ENCODE results near the gene RBM4. TPM values are rescaled to one million over a fixed set of nuclear protein-coding genes. Genes with fewer than 3 reads are reported as not detected.

The RBM4 gene
- total and polyA plus RNA-seq, 2 experiments from 2014 or later = 146 to 147 TPM

DNA sequence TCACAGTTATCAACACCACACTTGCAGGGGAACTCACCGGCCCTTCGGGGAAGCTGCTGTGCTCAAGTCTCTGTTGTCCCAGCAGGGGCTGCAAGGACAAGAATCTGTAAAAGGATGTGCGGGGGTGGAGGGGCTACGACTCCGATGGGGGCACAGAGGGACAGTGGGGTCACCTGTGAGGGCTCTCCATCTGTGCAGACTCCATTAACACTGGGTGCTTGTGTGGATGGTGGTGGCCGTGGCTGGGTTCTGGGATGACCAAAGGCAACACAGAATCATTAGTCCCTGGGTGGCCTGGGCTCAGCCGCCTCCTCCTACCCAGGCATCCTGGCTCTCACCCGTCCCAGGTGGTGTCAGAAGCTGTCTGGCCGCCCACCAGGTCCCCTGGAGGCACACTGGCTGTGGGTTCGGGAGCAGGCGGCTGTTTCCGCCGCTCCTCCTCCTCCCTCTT is 49.4 kb downstream of the RBM4 start:
- H3K4me3 ChIP-seq = no peak overlapping the region
- no peaks in the 10 kb centered on the region for H3K9me2 ChIP-seq (ENCODE audit: insufficient read depth)
- no peaks in the 10 kb centered on the region for H3K4me1 ChIP-seq (ENCODE audit: insufficient read depth)
- H3K4me3 Mint-ChIP-seq = no peak overlapping the region
- no peak overlapping the region for H2AFZ ChIP-seq
- no peak for DNase-seq (ENCODE audit: low spot score)
- peak overlapping the region; percentile 36; the same call in 1 of the 2 replicates for H3K27ac Mint-ChIP-seq
- ATAC-seq = no peak
- no peak overlapping the region for H3K27ac ChIP-seq (ENCODE audit: low read depth)
- H4K20me1 ChIP-seq (replicated peaks; ENCODE audit: insufficient read depth) = no peaks in the 10 kb centered on the region
- TF ChIP-seq ZNF114 (CRISPR knock-in tag; IDR thresholded peaks at IDR 0.05) = no peak
- no peak for TF ChIP-seq NANOG (IDR thresholded peaks at IDR 0.05; ENCODE audit: borderline replicate concordance)
- no peak for TF ChIP-seq STAT1 (IDR thresholded peaks at IDR 0.05; ENCODE audit: unreplicated experiment)
- no peak for TF ChIP-seq JUNB (IDR thresholded peaks at IDR 0.05; ENCODE audit: unreplicated experiment)
- no peak overlapping the region for H3K4me2 ChIP-seq
- H3K27me3 ChIP-seq (ENCODE audit: insufficient read depth) = no peaks in the 10 kb centered on the region
- peaks cover 5% of the 10 kb centered on the region for H3K4me1 Mint-ChIP-seq
- H3K79me2 ChIP-seq (replicated peaks; ENCODE audit: insufficient read depth) = no peaks in the 10 kb centered on the region
- H3K9me3 Mint-ChIP-seq = no peaks in the 10 kb centered on the region; the same call in 2 of the 3 replicates
- no peaks in the 10 kb centered on the region for H3K36me3 ChIP-seq (ENCODE audit: insufficient read depth)
- H3K27me3 Mint-ChIP-seq (ENCODE audit: insufficient read depth, low read depth, poor library complexity) = peaks cover 7% of the 10 kb centered on the region
- H3K36me3 Mint-ChIP-seq (ENCODE audit: low read depth) = peaks cover 41% of the 10 kb centered on the region
- H3F3A ChIP-seq (replicated peaks; ENCODE audit: low read depth) = no peaks in the 10 kb centered on the region

DNA sequence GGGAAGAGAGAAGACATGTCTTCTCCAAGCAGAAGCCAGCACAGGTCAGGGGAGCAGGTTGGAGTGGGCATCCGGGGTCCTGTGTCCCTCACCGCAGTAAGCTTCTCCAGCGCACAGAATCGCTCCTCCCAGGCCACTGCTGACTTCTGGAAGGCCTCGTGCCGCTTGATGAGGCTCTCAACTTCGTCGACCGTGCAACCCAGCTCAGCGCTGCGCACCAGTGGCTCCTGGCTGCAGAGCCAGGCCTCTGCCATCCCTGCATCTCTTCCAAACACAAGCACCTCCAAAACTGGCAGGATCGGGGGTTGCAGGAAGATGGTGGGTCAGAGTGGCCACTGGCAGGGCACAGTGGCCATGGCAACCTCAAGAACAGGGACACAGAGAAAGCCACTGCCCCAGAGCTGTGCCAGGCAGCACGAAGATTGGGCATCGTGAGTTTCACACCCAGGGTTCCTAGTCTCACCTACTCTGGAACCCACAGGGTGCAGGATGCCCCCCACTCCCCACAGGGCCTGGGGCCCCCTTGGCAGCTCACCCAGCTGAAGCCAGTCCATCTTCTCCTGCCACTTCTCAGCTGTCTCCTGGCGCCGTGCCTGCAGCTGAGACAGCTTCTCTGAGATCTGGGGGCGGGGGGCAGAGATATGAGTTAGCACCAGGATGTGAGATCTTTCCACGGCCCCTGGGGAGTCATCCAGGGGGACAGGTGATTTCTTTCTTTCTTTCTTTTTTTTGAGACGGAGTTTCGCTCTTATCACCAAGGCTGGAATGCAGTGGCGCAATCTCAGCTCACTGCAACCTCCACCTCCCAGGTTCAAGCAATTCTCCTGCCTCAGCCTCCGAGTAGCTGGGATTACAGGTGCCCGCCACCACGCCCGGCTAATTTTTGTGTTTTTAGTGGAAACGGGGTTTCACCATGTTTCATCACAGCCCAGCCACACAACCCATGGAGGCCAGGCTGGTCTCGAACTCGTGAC is 50.3 kb downstream of the RBM4 start:
- Histone ChIP-seq H3K27ac (ENCODE audit: low read depth) (no peak overlapping the region), H3F3A (replicated peaks; ENCODE audit: low read depth) (no peaks in the 10 kb centered on the region), H3K79me2 (replicated peaks; ENCODE audit: insufficient read depth) (no peaks in the 10 kb centered on the region), H4K20me1 (replicated peaks; ENCODE audit: insufficient read depth) (no peaks in the 10 kb centered on the region), H3K4me1 (ENCODE audit: insufficient read depth) (no peaks in the 10 kb centered on the region), H2AFZ (no peak overlapping the region), H3K4me3 (no peak overlapping the region), H3K27me3 (ENCODE audit: insufficient read depth) (no peaks in the 10 kb centered on the region), H3K36me3 (ENCODE audit: insufficient read depth) (no peaks in the 10 kb centered on the region), H3K9me2 (ENCODE audit: insufficient read depth) (no peaks in the 10 kb centered on the region), H3K4me2 (no peak overlapping the region)
- DNase-seq (ENCODE audit: low spot score) (no peak), ATAC-seq (no peak)
- H3K27ac Mint-ChIP-seq = no peak overlapping the region
- H3K36me3 Mint-ChIP-seq (ENCODE audit: low read depth) = peaks cover 41% of the 10 kb centered on the region
- no peaks in the 10 kb centered on the region; the same call in 2 of the 3 replicates for H3K9me3 Mint-ChIP-seq
- H3K27me3 Mint-ChIP-seq (ENCODE audit: insufficient read depth, low read depth, poor library complexity) = peaks cover 7% of the 10 kb centered on the region
- H3K4me3 Mint-ChIP-seq = no peak overlapping the region; the same call in 2 of the 3 replicates
- TF ChIP-seq POLR2AphosphoS5 (IDR thresholded peaks at IDR 0.05; ENCODE audit: low read depth) (no peak), ZNF114 (CRISPR knock-in tag; IDR thresholded peaks at IDR 0.05) (no peak), STAT1 (IDR thresholded peaks at IDR 0.05; ENCODE audit: unreplicated experiment) (no peak), EZH2phosphoT487 (IDR thresholded peaks at IDR 0.05; ENCODE audit: unreplicated experiment) (no peak)
- H3K4me1 Mint-ChIP-seq = no peaks in the 10 kb centered on the region; the same call in 2 of the 3 replicates

DNA sequence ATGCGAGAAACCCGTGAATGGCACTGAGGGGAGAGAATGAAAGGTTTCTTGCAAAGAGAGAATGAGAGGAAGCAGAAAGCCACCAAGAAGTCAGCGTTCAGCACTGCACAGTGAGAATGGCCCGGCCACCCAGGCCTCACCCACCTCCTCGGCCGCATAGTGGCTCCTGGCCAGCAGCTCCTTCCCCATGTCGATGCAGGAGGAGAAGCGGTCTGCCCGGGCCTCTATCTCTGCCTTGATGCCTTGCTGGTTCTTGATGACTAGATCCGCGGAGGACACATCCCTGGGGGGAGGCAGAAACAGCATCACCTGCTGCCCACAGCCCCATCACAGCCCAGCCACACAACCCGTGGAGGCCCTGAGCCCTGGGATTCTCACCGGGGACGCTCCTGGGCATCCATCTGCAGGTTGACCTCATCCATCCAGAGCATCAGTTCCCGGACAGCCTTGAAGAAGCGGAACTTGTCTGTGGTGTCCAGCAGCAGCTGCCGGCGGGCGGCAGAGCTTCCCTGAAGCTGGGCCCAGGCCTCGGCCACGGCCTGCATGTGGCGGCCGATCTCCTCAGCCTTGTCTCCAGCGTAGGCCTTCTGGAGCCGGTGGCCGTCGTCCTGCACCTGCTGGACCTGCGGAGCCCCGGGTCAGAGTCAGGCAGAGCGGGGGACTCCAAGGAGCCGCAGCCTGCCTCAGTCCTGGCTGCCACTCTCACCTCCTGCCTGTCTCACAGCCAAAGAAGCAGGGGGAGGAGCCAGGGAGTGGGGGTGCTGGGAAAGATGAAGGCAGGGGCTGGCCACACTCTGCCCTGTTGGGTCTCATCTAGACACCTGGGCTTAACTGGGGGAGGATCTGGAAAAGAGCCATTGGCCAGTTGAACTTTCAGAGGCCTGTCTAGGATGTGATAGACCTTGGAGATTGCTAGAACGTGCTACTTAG is 51.4 kb downstream of the RBM4 start:
- Histone ChIP-seq H3K4me3 (no peak overlapping the region), H3K4me2 (no peak overlapping the region), H3K4me1 (ENCODE audit: insufficient read depth) (no peaks in the 10 kb centered on the region), H3K27me3 (ENCODE audit: insufficient read depth) (no peaks in the 10 kb centered on the region), H3K9me2 (ENCODE audit: insufficient read depth) (no peaks in the 10 kb centered on the region), H4K20me1 (replicated peaks; ENCODE audit: insufficient read depth) (no peaks in the 10 kb centered on the region), H3K36me3 (ENCODE audit: insufficient read depth) (no peaks in the 10 kb centered on the region), H3F3A (replicated peaks; ENCODE audit: low read depth) (no peaks in the 10 kb centered on the region), H3K79me2 (replicated peaks; ENCODE audit: insufficient read depth) (no peaks in the 10 kb centered on the region), H3K27ac (ENCODE audit: low read depth) (no peak overlapping the region), H2AFZ (no peak overlapping the region)
- Mint-ChIP-seq H3K9me3 (no peaks in the 10 kb centered on the region; the same call in 2 of the 3 replicates), H3K4me3 (no peak overlapping the region), H3K36me3 (ENCODE audit: low read depth) (peaks cover 39% of the 10 kb centered on the region), H3K27ac (no peak overlapping the region), H3K27me3 (ENCODE audit: insufficient read depth, low read depth, poor library complexity) (peaks cover 9% of the 10 kb centered on the region), H3K4me1 (no peaks in the 10 kb centered on the region; the same call in 1 of the 3 replicates)
- DNase-seq (ENCODE audit: low spot score) (no peak), ATAC-seq (no peak)
- TF ChIP-seq CREB1 (CRISPR knock-in tag; IDR thresholded peaks at IDR 0.05; ENCODE audit: low read depth) (no peak), EZH2phosphoT487 (IDR thresholded peaks at IDR 0.05; ENCODE audit: unreplicated experiment) (no peak), STAT1 (IDR thresholded peaks at IDR 0.05; ENCODE audit: unreplicated experiment) (no peak), ZNF114 (CRISPR knock-in tag; IDR thresholded peaks at IDR 0.05) (no peak), JUNB (IDR thresholded peaks at IDR 0.05; ENCODE audit: unreplicated experiment) (no peak), NANOG (IDR thresholded peaks at IDR 0.05; ENCODE audit: borderline replicate concordance) (no peak), ZNF331 (CRISPR knock-in tag; IDR thresholded peaks at IDR 0.05; ENCODE audit: low read depth) (no peak)
- TF ChIP-seq, protein P1, sequence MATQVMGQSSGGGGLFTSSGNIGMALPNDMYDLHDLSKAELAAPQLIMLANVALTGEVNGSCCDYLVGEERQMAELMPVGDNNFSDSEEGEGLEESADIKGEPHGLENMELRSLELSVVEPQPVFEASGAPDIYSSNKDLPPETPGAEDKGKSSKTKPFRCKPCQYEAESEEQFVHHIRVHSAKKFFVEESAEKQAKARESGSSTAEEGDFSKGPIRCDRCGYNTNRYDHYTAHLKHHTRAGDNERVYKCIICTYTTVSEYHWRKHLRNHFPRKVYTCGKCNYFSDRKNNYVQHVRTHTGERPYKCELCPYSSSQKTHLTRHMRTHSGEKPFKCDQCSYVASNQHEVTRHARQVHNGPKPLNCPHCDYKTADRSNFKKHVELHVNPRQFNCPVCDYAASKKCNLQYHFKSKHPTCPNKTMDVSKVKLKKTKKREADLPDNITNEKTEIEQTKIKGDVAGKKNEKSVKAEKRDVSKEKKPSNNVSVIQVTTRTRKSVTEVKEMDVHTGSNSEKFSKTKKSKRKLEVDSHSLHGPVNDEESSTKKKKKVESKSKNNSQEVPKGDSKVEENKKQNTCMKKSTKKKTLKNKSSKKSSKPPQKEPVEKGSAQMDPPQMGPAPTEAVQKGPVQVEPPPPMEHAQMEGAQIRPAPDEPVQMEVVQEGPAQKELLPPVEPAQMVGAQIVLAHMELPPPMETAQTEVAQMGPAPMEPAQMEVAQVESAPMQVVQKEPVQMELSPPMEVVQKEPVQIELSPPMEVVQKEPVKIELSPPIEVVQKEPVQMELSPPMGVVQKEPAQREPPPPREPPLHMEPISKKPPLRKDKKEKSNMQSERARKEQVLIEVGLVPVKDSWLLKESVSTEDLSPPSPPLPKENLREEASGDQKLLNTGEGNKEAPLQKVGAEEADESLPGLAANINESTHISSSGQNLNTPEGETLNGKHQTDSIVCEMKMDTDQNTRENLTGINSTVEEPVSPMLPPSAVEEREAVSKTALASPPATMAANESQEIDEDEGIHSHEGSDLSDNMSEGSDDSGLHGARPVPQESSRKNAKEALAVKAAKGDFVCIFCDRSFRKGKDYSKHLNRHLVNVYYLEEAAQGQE (IDR thresholded peaks at IDR 0.05; ENCODE audit: unreplicated experiment) = no peak
- TF ChIP-seq, protein P2, sequence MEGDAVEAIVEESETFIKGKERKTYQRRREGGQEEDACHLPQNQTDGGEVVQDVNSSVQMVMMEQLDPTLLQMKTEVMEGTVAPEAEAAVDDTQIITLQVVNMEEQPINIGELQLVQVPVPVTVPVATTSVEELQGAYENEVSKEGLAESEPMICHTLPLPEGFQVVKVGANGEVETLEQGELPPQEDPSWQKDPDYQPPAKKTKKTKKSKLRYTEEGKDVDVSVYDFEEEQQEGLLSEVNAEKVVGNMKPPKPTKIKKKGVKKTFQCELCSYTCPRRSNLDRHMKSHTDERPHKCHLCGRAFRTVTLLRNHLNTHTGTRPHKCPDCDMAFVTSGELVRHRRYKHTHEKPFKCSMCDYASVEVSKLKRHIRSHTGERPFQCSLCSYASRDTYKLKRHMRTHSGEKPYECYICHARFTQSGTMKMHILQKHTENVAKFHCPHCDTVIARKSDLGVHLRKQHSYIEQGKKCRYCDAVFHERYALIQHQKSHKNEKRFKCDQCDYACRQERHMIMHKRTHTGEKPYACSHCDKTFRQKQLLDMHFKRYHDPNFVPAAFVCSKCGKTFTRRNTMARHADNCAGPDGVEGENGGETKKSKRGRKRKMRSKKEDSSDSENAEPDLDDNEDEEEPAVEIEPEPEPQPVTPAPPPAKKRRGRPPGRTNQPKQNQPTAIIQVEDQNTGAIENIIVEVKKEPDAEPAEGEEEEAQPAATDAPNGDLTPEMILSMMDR (conservative IDR thresholded peaks at IDR 0.05; ENCODE audit: low read depth in 2 of 2) = no peak

Measured in GM23338 (cell line).